Caki2 (cell line): ENCODE data around the gene UNC5C. TPM values are rescaled to one million over a fixed set of nuclear protein-coding genes. Genes with fewer than 3 reads are reported as not detected.

Experiments
- DNase-seq: peaks from one replicate; pipeline ENCODE4 v3.0.0-alpha.2; 2015; ENCODE audit warnings: low read depth
- in situ Hi-C: cut with HindIII; loops from 2 replicates; pipeline ENCODE4 v1.10.0; 2016; ENCODE audit warnings: low sequenced_read_pairs, low pct_unique_long_range_greater_than_20kb, mixed read lengths
- total RNA-seq: library from RNA; depleted of rRNA; stranded (reverse); fragments of >200 nt; shearing (Covaris generic); gene quantifications from 2 replicates; pipeline ENCODE4 v1.2.3, GENCODE V29; 2014; ENCODE audit warnings: low replicate concordance

UNC5C gene
- total RNA-seq, 1 experiment from 2014 or later = not detected

DNA sequence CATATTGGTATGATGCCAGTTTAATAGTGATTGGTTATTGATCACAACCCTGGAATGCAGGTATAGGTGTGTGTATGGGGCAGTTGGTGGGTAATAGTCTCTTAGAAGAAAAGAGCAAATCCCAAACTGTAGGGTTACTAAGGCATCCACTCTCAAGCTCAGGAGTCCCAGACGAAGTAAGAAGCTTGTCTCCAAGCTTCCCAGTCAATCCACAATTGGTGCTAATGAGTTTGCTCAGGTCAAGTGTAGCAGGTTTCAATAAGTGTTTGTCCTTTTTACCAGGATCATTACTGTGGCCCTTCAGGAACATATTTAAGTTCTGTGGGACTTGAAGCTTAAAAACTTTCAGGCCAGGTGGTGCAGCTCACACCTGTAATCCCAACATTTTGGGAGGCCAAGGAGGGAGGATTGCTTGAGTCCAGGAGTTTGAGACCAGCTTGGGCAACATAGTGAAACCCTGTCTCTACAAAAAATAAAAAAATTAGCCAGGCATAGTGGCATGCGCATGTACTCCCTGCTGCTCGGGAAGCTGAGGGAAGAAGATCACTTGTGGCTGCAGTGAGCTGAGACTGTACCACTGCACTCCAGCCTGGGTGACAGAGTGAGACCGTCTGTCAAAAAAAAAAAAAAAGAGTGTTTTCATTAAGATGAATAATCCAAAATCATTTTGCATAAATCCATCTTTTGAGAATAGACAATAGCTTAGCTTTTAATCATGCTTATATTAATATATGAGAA, 166.8 kb downstream of the UNC5C start:
- in situ Hi-C loops = no loop called here

GRCh38 chr4:95379633-95380032, 169.1 kb downstream of the UNC5C start:
- DNase-seq = no peak
- in situ Hi-C loops = no loop called here

More for the DNA sequence above, 166.8 kb downstream of the UNC5C start:
- DNase-seq = no peak

- in situ Hi-C loops = no loop called here
- DNase-seq = no peak
These were observed 171.3 kb downstream of the UNC5C start for GRCh38 chr4:95377366-95377900.

GRCh38 chr4:95371476-95372224, 177.1 kb downstream of the UNC5C start:
- in situ Hi-C loops = no loop called here
- no peak for DNase-seq

GRCh38 chr4:95367824-95368223, 180.9 kb downstream of the UNC5C start:
- no peak for DNase-seq
- in situ Hi-C loops = no loop called here

- no peak for DNase-seq
- in situ Hi-C loops = no loop called here
These were observed 184.8 kb downstream of the UNC5C start for GRCh38 chr4:95363966-95364365.

DNA sequence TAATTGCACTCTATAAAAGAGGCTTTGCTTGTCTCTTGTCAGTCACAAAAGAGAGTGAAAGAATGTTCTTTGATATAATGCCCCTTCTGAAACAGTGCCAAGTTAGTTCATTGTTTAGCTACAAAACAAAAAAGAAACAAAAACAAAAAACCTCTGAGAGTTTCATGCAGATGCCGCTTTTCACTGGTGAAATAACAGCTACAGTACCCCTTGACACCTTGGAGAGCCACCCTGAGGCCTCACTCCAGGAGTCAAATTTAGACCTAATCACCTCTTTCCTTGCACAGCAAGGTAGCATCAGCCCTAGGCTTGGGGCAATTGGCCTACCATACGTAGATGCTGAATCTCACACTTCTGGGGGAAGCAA, 185.2 kb downstream of the UNC5C start:
- in situ Hi-C loops = no loop called here
- no peak for DNase-seq

DNA sequence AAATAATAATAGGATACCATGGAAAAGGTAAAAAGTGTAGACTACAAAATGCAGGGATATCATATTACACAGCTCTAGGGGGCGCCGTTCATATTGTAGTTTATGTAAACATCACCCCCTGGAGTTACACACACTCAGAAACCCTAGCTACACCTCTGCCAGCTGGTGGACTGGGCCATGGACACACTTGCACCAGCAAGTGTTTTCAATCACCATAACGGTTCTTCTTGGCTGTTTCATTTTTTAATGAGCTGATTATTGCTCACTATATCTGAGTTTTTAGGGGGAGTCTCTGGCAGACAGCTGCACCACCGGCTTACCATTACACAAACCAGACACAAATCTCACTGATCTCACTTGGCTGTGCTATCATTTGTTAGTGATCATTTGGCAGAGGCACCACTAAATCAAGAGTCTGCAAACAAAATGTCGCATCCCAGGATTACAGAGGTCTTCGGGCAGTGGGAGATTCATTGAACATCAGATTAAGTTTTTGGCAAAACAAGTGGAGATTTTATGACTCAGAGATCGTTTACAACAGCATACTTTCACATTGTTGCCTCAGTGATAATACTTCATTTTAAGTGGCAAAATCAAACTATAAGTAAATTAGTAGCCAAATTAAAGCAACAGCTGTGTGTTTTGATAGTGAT, 185.7 kb downstream of the UNC5C start:
- in situ Hi-C loops = no loop called here
- no peak for DNase-seq

GRCh38 chr4:95362066-95362465, 186.7 kb downstream of the UNC5C start:
- in situ Hi-C loops = no loop called here
- DNase-seq = no peak

DNA sequence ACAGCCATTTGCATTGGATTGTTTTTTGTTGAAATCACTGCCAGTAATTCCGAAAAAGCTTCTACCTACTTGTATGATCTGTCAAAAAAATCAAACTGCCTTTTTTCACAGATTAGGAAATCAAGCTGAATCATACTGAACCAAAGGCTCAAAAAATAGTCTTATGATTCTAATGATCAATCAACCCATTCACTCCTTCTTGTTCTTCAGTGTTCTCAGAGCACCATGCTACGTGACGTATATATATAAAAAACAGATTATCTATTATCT, 187.1 kb downstream of the UNC5C start:
- in situ Hi-C loops = no loop called here
- DNase-seq = no peak

GRCh38 chr4:95360906-95361695, 187.7 kb downstream of the UNC5C start:
- no peak for DNase-seq
- in situ Hi-C loops = no loop called here

- DNase-seq = no peak
- in situ Hi-C loops = no loop called here
These were observed 188.4 kb downstream of the UNC5C start for GRCh38 chr4:95360256-95360903.

- in situ Hi-C loops = no loop called here
- DNase-seq = peak; percentile 82
These were observed 190.4 kb downstream of the UNC5C start for GRCh38 chr4:95358421-95358820.

DNA sequence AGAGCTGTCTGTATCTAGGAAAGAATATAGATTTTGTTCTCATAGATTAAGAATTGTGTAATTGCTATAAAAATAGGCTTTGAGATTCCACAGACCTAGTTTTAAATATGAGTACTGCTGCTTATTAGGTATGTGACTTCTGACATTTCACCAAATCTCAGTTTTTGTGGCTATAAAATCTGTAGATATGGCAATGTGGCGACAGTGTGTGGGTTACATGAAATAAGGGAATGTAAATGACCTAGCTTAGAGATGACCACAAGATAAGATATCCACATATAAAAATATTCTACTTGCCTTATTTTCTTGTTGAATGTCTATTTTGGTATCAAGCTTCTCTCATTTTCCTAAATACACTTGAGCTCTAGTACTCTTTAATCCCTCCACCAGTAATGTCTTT, 193.8 kb downstream of the UNC5C start:
- in situ Hi-C loops = no loop called here
- no peak for DNase-seq

GRCh38 chr4:95348418-95348817, 200.4 kb downstream of the UNC5C start:
- in situ Hi-C loops = no loop called here

GRCh38 chr4:95343235-95343634, 205.5 kb downstream of the UNC5C start:
- in situ Hi-C loops = no loop called here
- DNase-seq = no peak

More at GRCh38 chr4:95348418-95348817, 200.4 kb downstream of the UNC5C start:
- no peak for DNase-seq

GRCh38 chr4:95340191-95340590, 208.6 kb downstream of the UNC5C start:
- in situ Hi-C loops = no loop called here
- DNase-seq = no peak

GRCh38 chr4:95325665-95326064, 223.1 kb downstream of the UNC5C start:
- in situ Hi-C loops = no loop called here
- DNase-seq = no peak
